ENCODE data around the gene EMILIN2. TPM values are rescaled to one million over a fixed set of nuclear protein-coding genes. Genes with fewer than 3 reads are reported as not detected.

The EMILIN2 gene
- total RNA-seq, 1 donor from 2014 or later = 29.6 TPM

DNA sequence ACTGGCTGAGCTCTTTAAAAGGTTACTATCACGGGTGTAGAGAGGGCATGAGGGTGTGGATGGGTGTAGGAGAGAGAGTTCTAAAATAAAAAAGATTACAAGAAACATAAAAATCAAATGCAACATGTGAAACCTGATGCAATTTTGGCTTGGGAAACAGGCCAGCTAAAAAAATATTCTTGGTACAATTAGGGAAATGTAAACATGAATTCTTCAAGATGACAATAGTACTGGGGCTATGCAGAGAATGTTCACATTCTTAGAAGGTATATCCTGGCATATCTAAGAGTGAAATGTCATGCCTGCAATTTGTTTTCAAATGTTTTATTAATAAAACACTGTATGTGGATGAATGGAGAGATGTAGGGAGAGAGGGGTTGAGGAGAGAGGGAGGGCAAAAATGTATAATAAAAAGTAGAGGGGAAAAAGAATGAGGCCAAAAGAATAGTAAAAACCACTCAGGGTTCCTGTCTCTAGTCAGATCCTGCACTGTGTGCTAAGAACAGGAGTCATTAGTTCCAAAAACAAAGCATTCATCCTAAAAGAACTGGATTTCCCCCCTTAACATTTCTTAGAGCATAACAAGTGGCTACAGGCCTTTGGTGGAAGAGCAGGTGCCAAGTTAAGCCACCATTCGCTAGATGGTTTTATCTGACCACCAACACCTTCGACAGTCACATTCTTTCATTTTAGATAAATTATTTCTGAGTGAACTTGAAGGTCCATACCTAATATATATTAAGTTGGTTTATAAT lies 88.8 kb downstream of the EMILIN2 start:
- H3K4me3 Mint-ChIP-seq (ENCODE audit: unreplicated experiment) = no peak overlapping the region
- Histone ChIP-seq H3K27ac (ENCODE audit: low read depth, low read length) (no peak overlapping the region), H3K4me2 (ENCODE audit: low read length) (no peak overlapping the region), H4K20me1 (ENCODE audit: insufficient read depth, low read length) (no peaks in the 10 kb centered on the region), H3K79me2 (ENCODE audit: insufficient read depth, low read length) (no peaks in the 10 kb centered on the region), H3K9me3 (ENCODE audit: insufficient read depth, low read depth, low read length) (no peaks in the 10 kb centered on the region), H3K4me3 (ENCODE audit: insufficient read depth, low read depth, low read length) (no peak overlapping the region), H3K4me1 (ENCODE audit: insufficient read depth, low read length) (no peaks in the 10 kb centered on the region), H3K9ac (ENCODE audit: low read length) (no peak overlapping the region), H3K27me3 (ENCODE audit: insufficient read depth, low read length) (no peaks in the 10 kb centered on the region), H2AFZ (ENCODE audit: low read depth, low read length) (no peak overlapping the region), H3K36me3 (ENCODE audit: insufficient read depth, low read length) (peaks cover 8% of the 10 kb centered on the region)
- H3K27me3 Mint-ChIP-seq (ENCODE audit: low read depth, unreplicated experiment) = no peaks in the 10 kb centered on the region
- no peak overlapping the region for H3K27ac Mint-ChIP-seq (ENCODE audit: unreplicated experiment)
- FAIRE-seq (no peak), DNase-seq (ENCODE audit: low read depth) (no peak)
- no peaks in the 10 kb centered on the region for H3K9me3 Mint-ChIP-seq (ENCODE audit: unreplicated experiment)
- peaks cover 2% of the 10 kb centered on the region for H3K36me3 Mint-ChIP-seq (ENCODE audit: low read depth, unreplicated experiment)
- H3K4me1 Mint-ChIP-seq (ENCODE audit: low read depth, unreplicated experiment) = peaks cover 5% of the 10 kb centered on the region
- TF ChIP-seq EZH2 (IDR thresholded peaks at IDR 0.05; ENCODE audit: insufficient read depth, low read length) = no peak
- TF ChIP-seq, protein P1, sequence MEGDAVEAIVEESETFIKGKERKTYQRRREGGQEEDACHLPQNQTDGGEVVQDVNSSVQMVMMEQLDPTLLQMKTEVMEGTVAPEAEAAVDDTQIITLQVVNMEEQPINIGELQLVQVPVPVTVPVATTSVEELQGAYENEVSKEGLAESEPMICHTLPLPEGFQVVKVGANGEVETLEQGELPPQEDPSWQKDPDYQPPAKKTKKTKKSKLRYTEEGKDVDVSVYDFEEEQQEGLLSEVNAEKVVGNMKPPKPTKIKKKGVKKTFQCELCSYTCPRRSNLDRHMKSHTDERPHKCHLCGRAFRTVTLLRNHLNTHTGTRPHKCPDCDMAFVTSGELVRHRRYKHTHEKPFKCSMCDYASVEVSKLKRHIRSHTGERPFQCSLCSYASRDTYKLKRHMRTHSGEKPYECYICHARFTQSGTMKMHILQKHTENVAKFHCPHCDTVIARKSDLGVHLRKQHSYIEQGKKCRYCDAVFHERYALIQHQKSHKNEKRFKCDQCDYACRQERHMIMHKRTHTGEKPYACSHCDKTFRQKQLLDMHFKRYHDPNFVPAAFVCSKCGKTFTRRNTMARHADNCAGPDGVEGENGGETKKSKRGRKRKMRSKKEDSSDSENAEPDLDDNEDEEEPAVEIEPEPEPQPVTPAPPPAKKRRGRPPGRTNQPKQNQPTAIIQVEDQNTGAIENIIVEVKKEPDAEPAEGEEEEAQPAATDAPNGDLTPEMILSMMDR (IDR thresholded peaks at IDR 0.05; ENCODE audit: insufficient read depth, low read depth, low read length) = no peak

DNA sequence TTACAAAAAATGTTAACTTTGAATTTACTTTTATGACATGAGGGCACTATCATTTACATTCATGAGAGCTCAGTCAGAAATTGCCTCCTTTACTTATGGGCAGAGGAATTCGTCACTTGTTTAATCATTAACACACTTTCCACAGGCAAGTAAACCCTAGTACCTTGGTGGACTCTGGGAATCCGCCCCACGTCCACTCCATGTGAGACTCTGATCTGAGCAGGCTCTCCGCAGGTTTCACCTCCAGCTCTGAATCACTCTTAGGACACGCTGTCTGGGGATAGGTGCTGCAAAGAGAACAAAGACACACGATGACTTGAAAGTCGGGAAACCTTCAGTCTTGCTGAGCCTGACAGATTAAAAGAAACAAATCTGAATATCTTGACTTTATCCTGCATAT lies 92.5 kb downstream of the EMILIN2 start:
- peaks cover 2% of the 10 kb centered on the region for H3K36me3 Mint-ChIP-seq (ENCODE audit: low read depth, unreplicated experiment)
- Histone ChIP-seq H2AFZ (ENCODE audit: low read depth, low read length) (no peak overlapping the region), H3K4me2 (ENCODE audit: low read length) (no peak overlapping the region), H3K9ac (ENCODE audit: low read length) (no peak overlapping the region), H3K27ac (ENCODE audit: low read depth, low read length) (no peak overlapping the region), H3K36me3 (ENCODE audit: insufficient read depth, low read length) (peaks cover 8% of the 10 kb centered on the region), H3K79me2 (ENCODE audit: insufficient read depth, low read length) (no peaks in the 10 kb centered on the region), H3K4me3 (ENCODE audit: insufficient read depth, low read depth, low read length) (no peak overlapping the region), H3K9me3 (ENCODE audit: insufficient read depth, low read depth, low read length) (no peaks in the 10 kb centered on the region), H3K27me3 (ENCODE audit: insufficient read depth, low read length) (no peaks in the 10 kb centered on the region), H3K4me1 (ENCODE audit: insufficient read depth, low read length) (no peaks in the 10 kb centered on the region), H4K20me1 (ENCODE audit: insufficient read depth, low read length) (no peaks in the 10 kb centered on the region)
- no peak overlapping the region for H3K4me3 Mint-ChIP-seq (ENCODE audit: unreplicated experiment)
- H3K4me1 Mint-ChIP-seq (ENCODE audit: low read depth, unreplicated experiment) = peaks cover 5% of the 10 kb centered on the region
- H3K27me3 Mint-ChIP-seq (ENCODE audit: low read depth, unreplicated experiment) = no peaks in the 10 kb centered on the region
- no peak for DNase-seq (ENCODE audit: low read depth)
- no peaks in the 10 kb centered on the region for H3K9me3 Mint-ChIP-seq (ENCODE audit: unreplicated experiment)
- TF ChIP-seq EZH2 (IDR thresholded peaks at IDR 0.05; ENCODE audit: insufficient read depth, low read length) = no peak
- TF ChIP-seq, protein P1 (IDR thresholded peaks at IDR 0.05; ENCODE audit: insufficient read depth, low read depth, low read length) = no peak
- no peak overlapping the region for H3K27ac Mint-ChIP-seq (ENCODE audit: unreplicated experiment)
- no peak for FAIRE-seq

DNA sequence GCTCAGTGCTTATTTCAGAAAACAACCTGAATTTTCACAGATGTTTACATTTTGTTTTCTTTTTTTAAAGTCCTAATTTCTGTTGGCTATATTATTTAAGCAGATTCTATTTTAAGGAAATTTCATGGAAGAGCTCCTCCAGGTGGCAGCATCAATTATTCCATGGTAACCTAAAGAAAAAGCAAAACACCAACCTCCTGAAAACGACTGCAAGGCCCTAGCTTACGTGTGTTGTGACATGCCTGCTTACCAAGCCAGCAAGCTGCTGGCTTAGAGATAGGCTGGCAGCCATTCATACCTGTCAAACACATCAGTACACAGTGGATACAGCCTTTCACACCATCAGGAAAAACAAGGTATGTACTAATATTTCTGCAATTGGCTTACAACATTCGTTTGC lies 101.2 kb downstream of the EMILIN2 start:
- no peak overlapping the region for H3K4me2 ChIP-seq (ENCODE audit: low read length)
- H3K36me3 Mint-ChIP-seq (ENCODE audit: low read depth, unreplicated experiment) = peaks cover 3% of the 10 kb centered on the region
- H3K36me3 ChIP-seq (ENCODE audit: insufficient read depth, low read length) = peaks cover 8% of the 10 kb centered on the region
- H3K27me3 Mint-ChIP-seq (ENCODE audit: low read depth, unreplicated experiment) = no peaks in the 10 kb centered on the region
- TF ChIP-seq, protein P1 (IDR thresholded peaks at IDR 0.05; ENCODE audit: insufficient read depth, low read depth, low read length) = peak; percentile 44
- TF ChIP-seq EZH2 (IDR thresholded peaks at IDR 0.05; ENCODE audit: insufficient read depth, low read length) = no peak
- no peaks in the 10 kb centered on the region for H3K4me1 Mint-ChIP-seq (ENCODE audit: low read depth, unreplicated experiment)
- no peaks in the 10 kb centered on the region for H3K27me3 ChIP-seq (ENCODE audit: insufficient read depth, low read length)
- no peak overlapping the region for H3K9ac ChIP-seq (ENCODE audit: low read length)
- no peak overlapping the region for H3K27ac Mint-ChIP-seq (ENCODE audit: unreplicated experiment)
- no peaks in the 10 kb centered on the region for H4K20me1 ChIP-seq (ENCODE audit: insufficient read depth, low read length)
- H2AFZ ChIP-seq (ENCODE audit: low read depth, low read length) = no peak overlapping the region
- no peak overlapping the region for H3K4me3 ChIP-seq (ENCODE audit: insufficient read depth, low read depth, low read length)
- DNase-seq (ENCODE audit: low read depth) = peak; percentile 33
- peaks cover 2% of the 10 kb centered on the region for H3K4me1 ChIP-seq (ENCODE audit: insufficient read depth, low read length)
- FAIRE-seq = no peak
- H3K79me2 ChIP-seq (ENCODE audit: insufficient read depth, low read length) = no peaks in the 10 kb centered on the region
- H3K27ac ChIP-seq (ENCODE audit: low read depth, low read length) = no peak overlapping the region
- H3K9me3 Mint-ChIP-seq (ENCODE audit: unreplicated experiment) = no peaks in the 10 kb centered on the region
- no peaks in the 10 kb centered on the region for H3K9me3 ChIP-seq (ENCODE audit: insufficient read depth, low read depth, low read length)
- no peak overlapping the region for H3K4me3 Mint-ChIP-seq (ENCODE audit: unreplicated experiment)

All from astrocyte (in vitro differentiated cells and primary cell).